Stimulated activated CD4-positive, alpha-beta T cell treated with anti-CD3 and anti-CD28 coated beads, Interleukin-4, amount 100 ng/mL, for 48 hours (primary cell): ENCODE measurements around the gene CABP1.
"Not testable (repeated sequence)": the region's sequence is repeated elsewhere in the genome, so short reads cannot be mapped to it uniquely, and the experiment has no call there.

Experiments used
- DNase-seq, 2 donors: peaks; one replicate each; pipeline ENCODE4 v3.0.0-alpha.2; 2020; ENCODE audit warnings: low read depth in 2 of 2

The CABP1 gene

DNA sequence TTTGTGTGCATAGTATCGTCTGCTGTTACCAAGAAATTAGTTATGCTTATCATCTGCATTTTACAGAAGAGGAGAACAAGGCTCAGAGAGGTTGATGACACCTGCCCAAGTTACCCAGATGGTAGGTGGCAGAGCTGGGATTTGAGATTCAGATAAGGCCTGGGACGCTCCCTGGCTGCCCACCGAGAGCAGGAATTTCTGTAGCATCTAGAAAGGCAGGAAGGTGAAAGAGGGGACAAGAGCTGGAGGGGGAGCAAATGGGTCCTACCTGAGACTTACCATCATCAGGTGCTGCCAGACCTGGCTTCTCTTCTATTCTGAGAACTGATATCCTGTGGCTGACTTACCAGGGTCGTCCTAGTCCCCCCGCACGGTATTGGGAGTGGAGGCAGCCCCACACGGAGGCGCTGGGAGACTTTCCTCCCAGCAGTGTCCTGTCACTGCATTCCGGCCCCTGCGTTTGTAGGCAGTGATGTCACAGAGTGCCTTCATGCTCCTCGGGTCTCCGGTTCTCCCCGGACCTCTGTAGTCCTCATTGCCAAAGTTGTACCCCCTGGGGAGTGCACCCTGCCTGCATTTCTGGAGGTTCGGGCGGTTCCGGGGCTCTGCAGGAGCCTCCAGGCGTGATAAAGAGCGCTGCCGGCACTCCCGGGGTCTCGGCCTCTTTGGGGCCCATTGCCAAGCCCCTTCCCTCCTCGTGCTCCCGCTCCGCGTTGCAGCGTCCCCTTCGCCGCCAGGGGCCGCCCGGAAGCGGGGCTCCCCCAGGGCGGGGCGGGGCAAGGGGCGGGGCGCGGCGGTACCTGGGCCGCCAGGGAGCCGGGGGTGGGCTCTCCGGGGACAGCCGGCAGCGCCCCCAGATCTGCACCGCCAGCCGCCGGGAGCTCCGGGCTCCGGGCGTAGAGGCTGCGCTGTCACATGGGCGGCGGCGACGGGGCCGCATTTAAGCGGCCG lies at the start of gene CABP1:
CABP1 (plus strand) TSS at position 856 of the 951 bp plus-strand sequence; CDS start at position 916, 60 bp downstream.
- peak; percentile 41 to 56 for DNase-seq

DNA sequence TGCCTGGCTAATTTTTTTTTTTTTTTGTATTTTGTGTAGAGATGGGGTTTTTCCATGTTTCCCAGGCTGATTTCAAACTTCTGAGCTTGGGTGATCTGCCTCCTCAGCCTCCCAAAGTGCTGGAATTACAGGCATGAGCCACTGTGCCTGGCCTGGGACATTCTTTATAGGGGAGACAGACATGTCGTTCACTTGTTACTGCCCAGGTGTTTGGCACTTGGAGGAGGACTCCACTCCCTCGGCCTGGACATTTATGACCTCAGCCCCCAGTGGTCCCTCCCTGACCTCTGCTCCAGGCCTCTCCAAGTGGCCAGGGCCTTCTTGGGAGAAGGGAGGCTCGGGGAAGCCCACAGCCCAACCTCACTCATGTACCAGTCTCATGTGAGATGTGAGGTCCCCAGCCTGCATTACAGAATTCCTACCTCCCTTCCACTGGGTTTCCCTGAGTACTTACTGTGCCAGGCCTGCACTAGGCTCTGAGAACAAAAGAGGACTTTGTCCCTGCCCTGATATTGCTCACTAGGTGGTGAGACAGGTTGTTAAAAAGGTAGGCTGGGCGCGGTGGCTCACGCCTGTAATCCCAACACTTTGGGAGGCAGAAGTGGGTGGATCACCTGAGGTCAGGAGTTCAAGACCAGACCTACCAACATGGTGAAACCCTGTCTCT lies 49.6 kb upstream of the CABP1 start:
- no peak for DNase-seq

DNA sequence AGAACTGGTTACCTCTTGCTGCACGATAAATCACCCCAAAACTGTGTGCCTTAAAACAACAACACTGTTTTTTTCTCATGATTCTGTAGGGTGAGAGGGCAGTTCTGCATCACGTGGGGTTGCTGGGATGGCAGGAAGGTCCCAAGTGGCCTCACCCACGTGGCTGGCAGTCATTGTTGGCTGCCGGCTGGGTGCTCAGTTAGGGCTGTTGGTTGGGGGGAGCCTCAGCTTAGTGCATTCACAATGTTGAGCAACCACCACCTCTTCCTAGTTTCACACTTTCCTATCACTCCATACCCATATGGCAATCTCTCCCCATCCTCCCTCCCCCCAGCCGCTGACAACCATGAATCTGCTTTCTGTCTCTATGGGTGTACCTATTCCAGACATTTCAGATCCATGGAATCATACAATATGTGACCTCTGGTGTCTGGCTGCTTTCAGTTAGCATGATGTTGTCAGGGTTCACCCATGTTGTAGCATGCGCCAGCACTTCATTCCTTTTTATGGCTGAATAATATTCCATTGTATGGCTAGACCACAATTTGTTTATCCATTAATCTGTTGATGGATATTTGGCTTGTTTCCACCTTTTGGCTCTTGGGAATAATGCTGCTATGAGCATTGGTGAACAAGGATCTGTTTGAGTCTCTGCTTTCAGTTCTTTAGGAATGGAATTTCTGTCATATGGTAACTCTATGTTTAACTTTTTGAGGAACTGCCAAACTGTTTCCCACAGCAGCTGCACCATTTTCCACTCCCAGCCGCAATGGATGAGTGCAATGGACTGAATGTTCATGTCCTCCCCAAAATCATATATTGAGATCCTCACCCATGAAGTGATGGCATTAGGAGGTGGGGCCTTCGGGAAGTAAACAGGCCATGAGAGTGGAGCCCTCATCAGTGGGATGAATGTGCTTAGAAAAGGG lies 48.0 kb upstream of the CABP1 start:
- DNase-seq, result no peak

DNA sequence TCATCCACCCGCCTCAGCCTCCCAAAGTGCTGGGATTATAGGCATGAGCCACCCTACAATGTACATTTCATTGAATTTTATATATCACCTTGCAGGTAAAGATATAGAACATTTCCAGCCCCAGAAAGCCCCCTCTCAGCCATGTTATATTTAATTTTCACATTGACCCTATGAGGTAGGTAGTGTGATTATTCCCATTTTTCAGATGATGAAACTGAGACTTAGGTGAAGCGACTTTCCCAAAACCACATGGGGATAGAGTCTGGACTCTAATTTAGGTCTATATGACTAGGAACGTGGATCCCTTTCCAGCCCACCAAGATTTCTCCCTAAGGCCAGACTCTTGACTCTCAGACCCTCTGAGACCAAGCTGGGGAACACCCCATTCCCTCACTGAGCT lies 43.5 kb upstream of the CABP1 start:
- DNase-seq, result no peak

DNA sequence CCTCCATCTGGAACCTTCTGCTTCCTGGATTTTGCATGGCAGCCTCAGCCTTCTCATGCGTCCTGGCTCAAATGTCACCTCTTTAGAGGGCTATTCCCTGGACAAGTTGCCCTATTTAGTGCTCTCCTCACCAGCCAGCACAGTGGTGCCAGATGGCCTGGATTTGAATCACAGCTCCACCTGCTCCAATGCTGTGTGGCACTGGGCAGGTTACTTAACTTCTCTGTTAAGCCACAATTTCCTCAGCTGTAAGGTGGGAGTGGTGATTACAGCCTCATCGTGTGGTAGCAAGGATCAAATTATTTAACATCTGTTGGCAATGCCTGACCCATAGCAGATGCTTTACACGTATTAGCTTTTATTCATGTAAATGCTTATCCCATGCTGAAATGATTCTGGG lies 42.6 kb upstream of the CABP1 start:
- no peak for DNase-seq

DNA sequence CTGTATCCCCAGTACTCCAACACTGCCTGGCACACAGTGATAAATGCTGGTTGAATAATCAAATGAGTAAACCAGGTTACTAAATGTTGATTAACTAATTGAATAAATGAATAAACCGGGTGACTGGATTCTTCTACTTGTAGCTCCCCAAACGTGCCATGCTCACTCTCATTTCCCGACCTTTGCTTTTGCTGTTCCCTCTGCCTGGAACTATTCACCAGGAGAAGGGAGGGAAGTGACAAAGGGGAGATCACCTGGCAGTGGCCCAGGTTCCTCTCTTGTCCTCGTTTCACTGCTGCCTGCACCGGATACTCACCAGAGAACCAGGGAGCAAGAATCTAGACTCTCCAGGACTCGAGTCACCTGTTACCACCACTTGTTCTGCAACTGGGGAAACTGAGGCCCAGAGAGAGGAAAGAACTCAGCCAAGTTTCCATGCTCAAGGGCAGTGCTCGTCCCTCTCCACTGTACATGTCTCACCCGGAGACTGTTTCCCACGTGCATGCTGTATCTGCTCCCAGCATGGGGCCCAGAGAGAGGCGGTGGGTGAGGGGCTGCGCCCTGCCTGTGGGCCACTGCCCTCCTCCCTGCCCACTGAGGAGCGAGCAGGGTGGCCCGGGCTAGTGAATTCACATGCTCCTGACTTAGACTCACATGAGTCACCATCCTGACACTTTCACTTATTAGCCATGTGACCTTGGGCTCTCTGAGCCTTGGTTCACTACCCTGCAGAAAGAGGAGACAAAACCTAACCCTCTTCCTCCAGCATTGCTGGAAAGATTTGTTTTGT lies 41.6 kb upstream of the CABP1 start:
- DNase-seq, result no peak

DNA sequence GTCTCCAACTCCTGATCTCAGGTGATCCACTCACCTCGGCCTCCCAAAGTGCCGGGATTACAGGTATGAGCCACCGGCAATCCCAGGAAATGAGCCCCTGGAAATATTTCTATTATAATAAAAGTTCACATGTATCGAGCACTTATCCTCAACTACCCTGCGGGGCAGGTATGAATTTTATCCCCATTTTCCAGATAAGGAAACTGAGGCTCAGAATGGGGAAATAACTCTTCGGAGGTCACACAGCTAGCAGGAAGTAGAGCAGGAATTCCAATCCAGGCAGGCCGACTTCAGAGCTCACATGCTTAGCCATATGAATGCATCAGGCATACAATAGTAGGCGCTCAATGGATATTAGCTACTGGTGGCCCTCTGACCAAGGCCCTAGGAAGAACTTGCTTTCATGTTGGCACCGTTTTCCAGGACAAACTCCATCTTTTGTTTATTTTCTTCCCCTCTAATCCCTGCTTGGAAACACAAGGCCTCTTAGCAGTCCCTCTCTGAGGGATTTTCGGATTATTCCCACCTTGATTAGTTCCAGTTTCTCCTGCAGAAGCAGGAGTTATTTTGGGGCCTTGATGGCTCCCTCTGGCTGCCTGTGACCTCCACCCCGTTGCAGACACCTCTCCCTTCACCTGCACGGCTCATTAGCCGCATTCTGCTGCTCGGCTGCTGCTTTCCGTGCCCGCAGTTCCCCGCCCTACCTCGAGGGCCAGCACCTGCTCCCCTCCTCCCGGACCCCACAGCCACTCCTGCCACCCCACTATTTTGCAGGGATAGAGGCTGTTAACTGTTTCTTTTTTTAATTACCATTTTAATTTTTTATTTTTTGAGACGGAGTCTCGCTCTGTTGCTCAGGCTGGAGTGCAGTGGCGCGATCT lies 40.5 kb upstream of the CABP1 start:
- DNase-seq, result no peak

DNA sequence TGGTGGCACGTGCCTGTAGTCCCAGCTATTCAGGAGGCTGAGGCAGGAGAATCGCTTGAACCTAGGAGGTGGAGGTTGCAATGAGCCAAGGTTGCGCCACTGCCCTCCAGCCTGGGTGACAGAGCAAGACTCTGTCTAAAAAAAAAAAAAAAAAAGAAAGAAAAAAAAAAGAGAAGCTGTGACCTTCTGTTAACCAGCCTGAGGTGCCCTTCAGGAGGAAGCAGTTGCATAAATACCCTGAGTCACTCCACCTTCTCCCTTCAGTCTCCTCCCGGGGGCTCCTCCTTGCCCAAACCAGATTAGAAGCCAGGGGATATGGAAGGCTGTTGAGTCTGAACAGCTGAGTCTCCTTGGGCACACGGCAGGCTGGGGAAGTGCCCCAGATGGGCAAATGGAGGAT lies 38.0 kb upstream of the CABP1 start:
- DNase-seq, result not testable (repeated sequence)

DNA sequence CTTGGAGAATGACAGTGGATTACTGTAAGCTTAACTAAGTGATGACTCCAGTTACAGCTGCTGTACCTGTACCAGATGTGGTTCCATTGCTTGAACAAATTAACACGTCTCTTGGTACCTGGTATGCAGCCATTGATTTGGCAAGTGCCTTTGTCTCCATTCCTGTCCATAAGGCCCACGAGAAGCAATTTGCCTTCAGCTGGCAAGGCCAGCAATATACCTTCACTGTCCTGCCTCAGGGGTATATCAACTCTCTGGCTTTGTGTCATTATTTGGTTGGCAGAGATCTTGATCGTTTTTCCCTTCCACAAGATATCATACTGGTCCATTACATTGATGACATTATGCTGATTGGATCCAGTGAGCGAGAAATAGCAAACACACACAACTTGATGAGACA lies 29.9 kb upstream of the CABP1 start:
- DNase-seq, result no peak

DNA sequence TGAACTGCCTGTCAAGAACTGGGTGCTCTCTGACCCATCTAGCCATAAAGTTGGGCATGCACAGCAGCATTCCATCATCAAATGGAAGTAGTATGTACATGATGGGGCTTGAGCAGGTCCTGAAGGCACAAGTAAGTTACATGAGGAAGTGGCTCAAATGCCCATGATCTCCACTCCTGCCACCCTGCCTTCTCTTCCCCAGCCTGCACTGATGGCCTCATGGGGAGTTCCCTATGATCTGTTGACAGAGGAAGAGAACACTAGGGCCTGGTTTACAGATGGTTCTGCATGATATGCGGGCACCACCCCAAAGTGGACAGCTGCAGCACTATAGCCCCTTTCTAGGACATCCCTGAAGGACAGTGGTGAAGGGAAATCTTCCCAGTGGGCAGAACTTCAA lies 28.9 kb upstream of the CABP1 start:
- DNase-seq, result not testable (repeated sequence)

DNA sequence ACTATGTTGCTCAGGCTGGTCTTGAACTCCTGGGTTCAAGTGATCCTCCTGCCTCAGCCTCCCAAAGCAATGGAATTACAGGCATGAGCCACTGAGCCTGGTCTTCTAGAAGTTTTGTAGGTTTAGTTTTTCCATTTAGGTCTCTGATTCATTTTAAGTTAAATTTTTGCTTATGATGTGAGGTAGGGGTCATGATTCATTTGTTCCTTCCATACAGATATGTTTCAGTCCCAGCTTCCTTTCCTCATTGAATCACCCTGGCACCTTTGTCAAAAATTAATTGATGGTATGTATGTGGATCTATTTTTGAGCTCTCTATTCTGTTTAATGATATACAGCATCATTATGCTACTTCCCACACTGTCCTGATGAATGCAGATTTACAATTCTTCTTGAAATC lies 25.6 kb upstream of the CABP1 start:
- DNase-seq, result no peak

DNA sequence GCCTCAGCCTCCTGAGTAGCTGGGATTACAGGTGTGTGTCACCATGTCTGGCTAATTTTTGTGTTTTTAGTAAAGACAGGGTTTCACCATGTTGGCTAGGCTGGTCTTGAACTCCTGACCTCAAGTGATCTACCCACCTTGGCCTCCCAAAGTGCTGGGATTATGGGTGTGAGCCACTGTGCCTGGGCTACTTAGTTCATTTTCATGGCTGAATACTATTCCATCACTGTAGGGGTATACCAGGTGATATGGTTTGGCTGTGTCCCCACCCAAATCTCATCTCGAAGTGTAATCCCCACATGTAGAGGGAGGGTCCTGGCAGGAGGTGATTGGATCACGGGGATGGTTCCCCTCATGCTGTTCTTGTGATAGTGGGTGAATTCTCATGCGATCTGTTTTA lies 23.2 kb upstream of the CABP1 start:
- not testable (repeated sequence) for DNase-seq

DNA sequence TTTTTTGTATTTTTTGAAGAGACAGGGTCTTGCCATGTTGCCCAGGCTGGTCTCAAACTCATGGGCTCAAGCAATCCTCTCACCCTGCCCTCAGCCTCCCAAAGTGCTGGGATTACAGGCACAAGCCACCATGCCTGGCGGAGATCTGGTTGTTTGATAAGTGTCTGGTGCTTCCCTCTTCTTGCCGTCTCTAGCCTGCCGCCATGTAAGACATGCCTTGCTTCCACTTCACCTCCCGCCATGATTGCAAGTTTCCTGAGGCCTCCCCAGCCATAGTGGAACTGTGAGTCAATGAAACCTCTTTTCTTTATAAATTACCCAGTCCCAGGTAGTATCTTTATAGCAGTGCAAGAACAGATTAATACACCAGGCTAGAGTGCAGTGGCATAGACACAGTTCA lies 22.7 kb upstream of the CABP1 start:
- not testable (repeated sequence) for DNase-seq

DNA sequence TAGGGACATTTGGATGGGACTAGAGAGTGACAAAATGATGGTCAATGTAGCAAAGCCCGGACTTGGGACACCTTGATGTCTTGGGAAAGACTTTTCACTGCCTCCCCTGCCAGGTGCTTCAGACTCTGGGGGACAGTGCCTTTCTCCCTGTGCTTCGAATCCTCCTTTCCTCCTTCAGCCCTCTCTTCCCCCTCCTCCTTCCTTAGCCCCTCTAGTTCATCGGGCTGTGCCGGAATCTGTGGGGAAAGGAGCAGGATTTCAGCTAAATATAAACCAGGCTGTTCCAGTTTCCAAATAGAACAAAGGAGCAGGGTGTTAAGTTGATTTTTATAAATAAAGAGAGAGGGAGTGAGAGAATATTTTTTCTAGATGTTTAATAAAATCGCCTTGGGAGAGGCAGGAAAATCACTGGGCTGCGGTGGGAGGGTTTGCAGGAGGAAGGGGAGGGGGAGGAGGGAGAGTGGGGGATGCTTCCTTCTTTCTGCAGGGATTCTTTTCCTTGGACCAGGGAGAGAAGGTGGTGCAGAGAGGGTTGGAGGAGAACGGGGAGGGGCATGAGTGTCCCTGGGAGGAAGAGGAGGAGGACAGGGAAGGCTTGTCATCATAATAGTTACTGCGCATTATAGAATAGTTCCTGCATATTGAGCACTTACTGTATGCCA lies 21.3 kb upstream of the CABP1 start:
- no peak for DNase-seq

DNA sequence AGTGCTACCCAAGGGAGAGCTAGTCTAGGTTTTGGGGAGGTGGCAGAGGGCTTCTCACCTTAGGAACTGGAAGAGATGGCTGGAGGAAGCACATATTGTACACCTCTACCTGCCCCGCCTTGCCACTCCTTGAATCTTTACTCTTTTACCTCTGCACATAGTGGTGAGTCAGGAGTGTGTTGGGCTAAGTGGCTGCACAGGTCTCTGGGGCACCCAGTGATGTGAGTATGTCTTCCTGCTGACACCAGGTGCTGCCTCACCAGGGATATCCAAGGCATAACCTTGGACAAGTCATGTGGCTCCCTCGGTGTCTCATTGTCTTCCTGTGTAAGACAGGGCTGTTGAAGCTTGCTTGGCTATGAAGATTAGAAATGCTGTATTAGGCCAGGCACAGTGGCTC lies 19.8 kb upstream of the CABP1 start:
- no peak for DNase-seq

DNA sequence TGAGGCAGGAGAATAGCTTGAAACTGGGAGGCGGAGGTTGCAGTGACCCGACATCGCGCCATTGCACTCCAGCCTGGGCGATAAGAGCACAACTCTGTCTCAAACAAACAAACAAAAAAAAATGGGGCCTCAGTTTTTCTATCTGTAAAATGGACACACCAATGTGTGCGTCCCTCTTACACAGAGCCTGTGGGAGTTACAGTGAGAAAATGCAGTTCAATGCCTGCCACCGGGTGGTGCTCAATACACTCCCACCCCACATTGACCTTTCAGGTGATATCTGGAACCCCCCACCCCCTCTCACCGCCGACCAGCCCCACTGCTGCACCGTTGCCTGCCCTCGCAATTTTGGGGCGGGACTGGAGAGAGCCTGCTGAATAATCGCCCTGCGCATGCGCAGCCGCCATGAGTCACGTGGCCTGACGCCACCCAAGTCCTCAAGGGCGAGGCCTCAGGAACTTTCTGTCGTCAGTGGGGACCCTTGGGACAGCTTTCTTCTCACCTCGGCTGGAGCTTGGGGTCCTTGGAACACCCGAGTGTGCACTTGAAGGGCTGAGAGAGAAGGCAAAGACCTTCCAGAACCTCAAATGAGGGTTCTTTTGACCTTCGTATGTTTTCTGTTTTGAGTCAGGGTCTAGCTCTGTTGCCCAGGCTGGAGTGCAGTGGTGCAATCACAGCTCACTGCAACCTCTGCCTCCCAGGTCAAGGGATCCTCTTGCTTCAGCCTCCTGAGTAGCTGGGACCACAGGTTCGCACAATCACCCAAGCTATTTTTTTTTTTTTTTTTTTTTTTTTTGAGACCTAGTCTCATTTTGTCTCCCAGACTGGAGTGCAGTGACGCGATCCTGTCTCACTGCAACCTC lies 14.6 kb upstream of the CABP1 start:
- DNase-seq, result no peak

DNA sequence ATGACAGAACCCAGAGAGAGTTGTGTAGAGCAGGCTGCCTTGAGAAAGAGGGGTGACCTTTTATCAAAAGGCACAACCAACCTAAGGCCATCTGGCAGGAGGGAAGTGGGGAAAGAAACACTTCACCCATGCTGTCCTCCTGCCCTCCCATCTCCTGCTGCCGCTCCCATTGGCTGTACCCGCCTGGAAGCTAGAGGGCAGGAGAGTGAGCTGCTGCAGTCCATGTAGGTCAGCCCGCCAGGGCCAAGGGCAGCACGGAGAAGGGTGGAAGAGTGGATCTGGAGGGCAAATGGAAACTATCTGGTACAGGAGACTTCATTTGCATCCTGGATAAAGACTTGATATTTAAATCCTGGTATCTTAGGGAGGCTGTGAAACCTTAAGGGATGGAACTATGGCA lies 11.5 kb upstream of the CABP1 start:
- no peak for DNase-seq

DNA sequence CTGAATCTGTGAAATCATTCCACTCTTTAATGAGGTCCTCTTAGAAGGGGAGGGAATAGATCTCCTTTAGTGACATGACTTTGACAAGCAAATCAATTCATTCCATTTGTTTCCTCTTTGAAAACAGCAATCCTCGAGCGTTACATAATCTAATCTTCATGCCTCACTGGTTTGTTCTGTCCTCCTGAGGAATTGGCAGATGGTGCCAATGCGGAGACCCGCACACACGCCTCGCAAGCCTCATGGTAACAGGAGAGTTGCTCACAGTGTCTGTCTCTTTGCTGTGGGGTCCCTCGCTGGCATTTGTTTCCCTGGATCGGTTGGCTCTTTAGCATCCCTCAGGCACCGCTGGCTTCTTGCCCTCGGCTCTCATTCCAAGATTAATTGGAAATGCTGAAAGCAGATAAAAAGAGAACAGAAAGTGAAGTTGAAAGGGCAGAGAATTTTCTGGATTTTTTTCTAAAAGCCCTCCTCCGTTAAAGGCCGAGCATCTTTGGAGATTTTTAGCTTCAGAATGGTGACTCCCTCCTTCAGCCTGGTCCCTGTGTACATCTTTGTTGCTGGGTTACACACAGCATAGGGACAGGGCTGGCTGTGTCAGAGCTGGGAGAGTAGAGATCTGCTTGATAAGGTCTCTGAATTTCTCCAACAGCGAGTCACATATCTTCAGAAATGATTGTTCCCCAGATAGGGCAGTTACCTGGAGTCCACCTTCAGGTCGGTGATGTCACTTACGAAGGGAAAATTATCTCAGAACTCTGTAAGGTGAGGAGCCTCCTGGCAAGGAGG lies 10.1 kb upstream of the CABP1 start:
- DNase-seq, result no peak
